H1 (cell line): ENCODE results near the gene SLC1A5. TPM values are rescaled to one million over a fixed set of nuclear protein-coding genes. Genes with fewer than 3 reads are reported as not detected.

Experiments
- CTCF ChIA-PET: fragments of 300-600 bp; sonication (Branson Sonifier 250); formaldehyde crosslinking; loops from one replicate; lab custom pipeline; 2021; ENCODE audit not compliant: partially characterized antibody; lab: Charles Lee
- POLR2A ChIA-PET: fragments of 300-600 bp; sonication (Branson Sonifier 250); formaldehyde crosslinking; loops from one replicate; lab custom pipeline; 2021; ENCODE audit warnings: inconsistent platforms; ENCODE audit not compliant: partially characterized antibody; lab: Charles Lee
- DNase-seq, 2 experiments: peaks; one replicate each; pipeline versions ENCODE4 v3.0.0 to v3.0.0-alpha.2; 2010 to 2022; ENCODE audit warnings: low spot score in 2 of 2, low read depth in 1 of 2, mixed read lengths in 1 of 2
- FAIRE-seq: peaks from 2 replicates; lab custom pipeline; 2011; peaks lifted over from hg19 to GRCh38; lab: Jason Lieb, UNC
- H2AFZ ChIP-seq: 2 replicates; pipeline ENCODE4 v1.8.1; 2012; ENCODE audit warnings: low read length, inconsistent platforms
- H2AK5ac ChIP-seq: 2 replicates; pipeline ENCODE4 v1.6.1; 2013; ENCODE audit warnings: low read depth, low read length
- H2BK120ac ChIP-seq: replicated peaks from 2 replicates; pipeline ENCODE3; 2013; ENCODE audit warnings: low read depth, low read length, inconsistent platforms
- H2BK12ac ChIP-seq: 2 replicates; pipeline ENCODE4 v1.6.1; 2013; ENCODE audit warnings: low read depth, low read length
- H2BK15ac ChIP-seq: 2 replicates; pipeline ENCODE4 v1.6.1; 2013; ENCODE audit warnings: low read length
- H2BK20ac ChIP-seq: 2 replicates; pipeline ENCODE4 v1.6.1; 2013; ENCODE audit warnings: low read length
- H2BK5ac ChIP-seq: 2 replicates; pipeline ENCODE4 v1.6.1; 2013; ENCODE audit warnings: low read depth, low read length
- H3K14ac ChIP-seq: 2 replicates; pipeline ENCODE4 v1.6.1; 2013; ENCODE audit warnings: inconsistent platforms; ENCODE audit not compliant: insufficient read length
- H3K18ac ChIP-seq: 2 replicates; pipeline ENCODE4 v1.6.1; 2013; ENCODE audit warnings: low read length; ENCODE audit errors: extremely low read depth
- H3K23ac ChIP-seq: 2 replicates; pipeline ENCODE4 v1.6.1; 2013; ENCODE audit warnings: inconsistent platforms; ENCODE audit not compliant: insufficient read length
- H3K23me2 ChIP-seq: 2 replicates; pipeline ENCODE4 v1.6.1; 2013; ENCODE audit warnings: low read depth, low read length
- H3K27ac ChIP-seq: 2 replicates; pipeline ENCODE4 v1.6.1; 2011; ENCODE audit warnings: low read depth, low read length, inconsistent platforms
- H3K27me3 ChIP-seq, 4 experiments: replicated peaks in 1 of 4; 1 replicate in 1 of 4; 2 replicates in 3 of 4; pipeline versions ENCODE4 v1.6.1 to v1.8.1; 2011 to 2013; ENCODE audit warnings: low read length in 3 of 4, mild to moderate bottlenecking in 3 of 4, inconsistent platforms in 2 of 4, mixed read lengths in 2 of 4, moderate library complexity in 1 of 4; ENCODE audit not compliant: control insufficient read depth in 3 of 4, insufficient read depth in 3 of 4; ENCODE audit errors: extremely low read depth in 1 of 4
- H3K36me3 ChIP-seq, 4 experiments: 2 replicates each; pipeline versions ENCODE4 v1.6.1 to v1.8.1; 2011 to 2013; ENCODE audit warnings: mild to moderate bottlenecking in 4 of 4, low read length in 3 of 4, moderate library complexity in 2 of 4, control low read depth in 1 of 4, inconsistent platforms in 1 of 4; ENCODE audit not compliant: insufficient read depth in 4 of 4, control insufficient read depth in 2 of 4
- H3K4ac ChIP-seq: replicated peaks from 2 replicates; pipeline ENCODE3; 2013; ENCODE audit warnings: low read length, low read depth, mixed read lengths, inconsistent platforms; ENCODE audit not compliant: insufficient read length
- H3K4me1 ChIP-seq, 4 experiments: replicated peaks in 1 of 4; 1 replicate in 1 of 4; 2 replicates in 3 of 4; pipeline versions ENCODE4 v1.6.1 to v1.8.1; 2011 to 2013; ENCODE audit warnings: low read length in 3 of 4, inconsistent platforms in 2 of 4, mixed read lengths in 1 of 4; ENCODE audit not compliant: insufficient read depth in 4 of 4, control insufficient read depth in 3 of 4
- H3K4me2 ChIP-seq, 2 experiments: 2 replicates each; pipeline versions ENCODE4 v1.6.1 to v1.8.1; 2011 to 2013; ENCODE audit warnings: low read depth in 2 of 2, low read length in 2 of 2, control low read depth in 1 of 2, inconsistent platforms in 1 of 2, mild to moderate bottlenecking in 1 of 2; ENCODE audit not compliant: insufficient read depth in 1 of 2
- H3K4me3 ChIP-seq, 4 experiments: fragments of 200-600, 300-600 bp in 1 of 4; sonication (generic), shearing (Covaris generic), sonication (Bioruptor Twin) in 1 of 4; 2 replicates each; pipeline versions ENCODE4 v1.5.1 to v1.8.1; 2011 to 2016; ENCODE audit warnings: low read length in 4 of 4, low read depth in 3 of 4, control low read depth in 2 of 4, inconsistent platforms in 2 of 4, mild to moderate bottlenecking in 2 of 4, mixed read lengths in 1 of 4, moderate library complexity in 1 of 4; ENCODE audit not compliant: insufficient read depth in 2 of 4; ENCODE audit errors: extremely low read depth in 1 of 4
- H3K56ac ChIP-seq: replicated peaks from 2 replicates; pipeline ENCODE3; 2013; ENCODE audit warnings: low read depth, mild to moderate bottlenecking, mixed read lengths, low read length, inconsistent platforms; ENCODE audit not compliant: insufficient read length
- H3K79me1 ChIP-seq: 2 replicates; pipeline ENCODE4 v1.6.1; 2013; ENCODE audit warnings: low read depth, low read length, control low read depth
- H3K79me2 ChIP-seq, 2 experiments: 2 replicates each; pipeline versions ENCODE4 v1.6.1 to v1.8.1; 2012 to 2013; ENCODE audit warnings: low read length in 2 of 2, mild to moderate bottlenecking in 2 of 2, inconsistent platforms in 1 of 2; ENCODE audit not compliant: insufficient read depth in 2 of 2, control insufficient read depth in 1 of 2
- H3K9ac ChIP-seq, 4 experiments: replicated peaks in 1 of 4; 1 replicate in 1 of 4; 2 replicates in 3 of 4; pipeline versions ENCODE4 v1.6.1 to v1.8.1; 2011 to 2013; ENCODE audit warnings: low read depth in 3 of 4, low read length in 3 of 4, control low read depth in 2 of 4, mild to moderate bottlenecking in 2 of 4, moderate library complexity in 2 of 4, inconsistent platforms in 1 of 4; ENCODE audit errors: extremely low read depth in 1 of 4
- H3K9me3 ChIP-seq, 2 experiments: 2 replicates each; pipeline versions ENCODE4 v1.6.1 to v1.8.1; 2012 to 2013; ENCODE audit warnings: mild to moderate bottlenecking in 2 of 2, moderate library complexity in 2 of 2, control low read depth in 1 of 2, inconsistent platforms in 1 of 2, low read depth in 1 of 2, low read length in 1 of 2, mixed read lengths in 1 of 2; ENCODE audit not compliant: insufficient read depth in 2 of 2
- H4K20me1 ChIP-seq, 2 experiments: replicated peaks in 1 of 2; 2 replicates each; pipeline versions ENCODE3 to v1.8.1; 2011 to 2013; ENCODE audit warnings: inconsistent platforms in 2 of 2, low read length in 2 of 2, mild to moderate bottlenecking in 1 of 2; ENCODE audit not compliant: insufficient read depth in 2 of 2, control insufficient read depth in 1 of 2
- H4K5ac ChIP-seq: 2 replicates; pipeline ENCODE4 v1.6.1; 2013; ENCODE audit warnings: low read length, low read depth, mixed read lengths, inconsistent platforms; ENCODE audit not compliant: insufficient read length
- H4K8ac ChIP-seq: 2 replicates; pipeline ENCODE4 v1.8.0; 2013; ENCODE audit warnings: mild to moderate bottlenecking, moderate library complexity, low read length, inconsistent platforms; ENCODE audit not compliant: insufficient read depth; ENCODE audit errors: extremely low read depth
- H4K91ac ChIP-seq: replicated peaks from 2 replicates; pipeline ENCODE3; 2013; ENCODE audit warnings: low read length, mixed read lengths, inconsistent platforms; ENCODE audit not compliant: insufficient read length
- BACH1 ChIP-seq: IDR thresholded peaks from 2 replicates; pipeline ENCODE4 v1.6.1; 2012; ENCODE audit warnings: low read length, improper control_type of control experiment
- EP300 ChIP-seq, 2 experiments: IDR thresholded peaks; 1 replicate in 1 of 2; 2 replicates in 1 of 2; pipeline ENCODE4 v1.6.1; 2011 to 2012; ENCODE audit warnings: low read depth in 2 of 2, low read length in 2 of 2, mild to moderate bottlenecking in 2 of 2, borderline replicate concordance in 1 of 2, inconsistent platforms in 1 of 2, moderate library complexity in 1 of 2
- EZH2 ChIP-seq: fragments of 200-600 bp; sonication (generic); IDR thresholded peaks from 2 replicates; pipeline ENCODE4 v1.7.1; 2012; ENCODE audit warnings: low read depth, mild to moderate bottlenecking, moderate library complexity, low read length, inconsistent platforms; ENCODE audit not compliant: severe bottlenecking
- SIN3A ChIP-seq, 2 experiments: IDR thresholded peaks in 1 of 2; conservative IDR thresholded peaks in 1 of 2; 2 replicates each; pipeline ENCODE4 v1.6.1; 2011 to 2012; ENCODE audit warnings: low read length in 2 of 2, improper control_type of control experiment in 1 of 2, low read depth in 1 of 2, mild to moderate bottlenecking in 1 of 2
- WGBS, 2 experiments: shearing (Covaris generic) in 1 of 2; methylation state at CpG; one replicate each; pipeline versions ENCODE4 v1.1.6 to v1.1.7; 2013 to 2015; ENCODE audit warnings: low lambda C conversion rate in 2 of 2, mixed read lengths in 2 of 2, inconsistent platforms in 1 of 2, low coverage in 1 of 2, missing lambda C conversion rate in 1 of 2; ENCODE audit not compliant: insufficient replicate concordance in 2 of 2, insufficient coverage in 1 of 2, insufficient read length in 1 of 2; ENCODE audit errors: extremely low coverage in 1 of 2, missing lambda C conversion rate in 1 of 2; 5-methylcytosine and 5-hydroxymethylcytosine counted together
- polyA plus RNA-seq, 7 experiments: library from polyadenylated mRNA; depleted of rRNA in 3 of 7; stranded (reverse) in 5 of 7; unstranded in 2 of 7; fragments of >200 nt in 5 of 7; fragments of 200-250 nt in 2 of 7; gene quantifications; 1 replicate in 5 of 7; 2 replicates in 1 of 7; 4 replicates in 1 of 7; pipeline versions ENCODE4 v1.2.1 to v1.2.3, GENCODE V29; 2011 to 2013; ENCODE audit warnings: missing spikeins in 2 of 7, mixed read lengths in 2 of 7
- total RNA-seq: library from RNA; stranded (reverse); fragmentation: NEBNext Ultra II Directional; extraction: Animal tissue kit (Norgen Biotek cat#: 25700); gene quantifications from 2 replicates; pipeline ENCODE4 v1.2.1, GENCODE V29; 2021
- TF ChIP-seq, protein P1 (sequence below): IDR thresholded peaks from 2 replicates; pipeline ENCODE4 v1.6.1; 2011; ENCODE audit warnings: low read depth, mild to moderate bottlenecking, low read length; ENCODE audit not compliant: insufficient read depth
- TF ChIP-seq, protein P2 (sequence below): IDR thresholded peaks from 2 replicates; pipeline ENCODE4 v1.6.1; 2011; ENCODE audit warnings: low read length, improper control_type of control experiment

SLC1A5 gene
- total and polyA plus RNA-seq, 2 of the 8 experiments (the other 6 are each of a cell fraction or from before 2014, with no cell fraction given): 291 to 351 TPM

GRCh38 chr19:46825731-46826055 is 37.3 kb upstream of the SLC1A5 start:
- WGBS, 2 experiments: 97% methylated on average over 5 of the region's 5 CpGs; no CpG with 5 or more reads in 1 of the 2 experiments
- CTCF ChIA-PET: interaction anchor here (0.6 to 1.5 kb wide), 3 partner anchors 15 to 59 kb away, joined by 3 to 7 read pairs (median 5); no protein-coding TSS in a partner anchor

More at GRCh38 chr19:46825731-46826055, 37.3 kb upstream of the SLC1A5 start:
- Histone ChIP-seq H3K4ac (no peak overlapping the region), H4K5ac (no peak overlapping the region), H3K27ac (no peak overlapping the region), H3K36me3 (no peaks in the 10 kb centered on the region), H2BK120ac (no peak overlapping the region), H2BK5ac (no peak overlapping the region), H3K4me3 (no peak overlapping the region), H3K56ac (no peak overlapping the region), H3K4me2 (no peak overlapping the region), H4K20me1 (no peaks in the 10 kb centered on the region), H3K79me1 (no peaks in the 10 kb centered on the region), H3K4me1 (peaks cover 0 to 2% (median 0%) of the 10 kb centered on the region in 4 experiments; a peak in 1 of 7 replicates), H2BK12ac (no peak overlapping the region), H2AK5ac (no peak overlapping the region), H2AFZ (no peak overlapping the region), H2BK20ac (no peak overlapping the region), H4K91ac (no peak overlapping the region), H3K23ac (no peak overlapping the region), H3K9me3 (no peaks in the 10 kb centered on the region), H2BK15ac (no peak overlapping the region), H3K14ac (no peak overlapping the region), H3K9ac (no peak overlapping the region), H3K18ac (no peak overlapping the region), H3K23me2 (peaks cover 1% of the 10 kb centered on the region; the same call in 1 of the 2 replicates), H3K27me3 (no peaks in the 10 kb centered on the region), H4K8ac (no peak overlapping the region), H3K79me2 (no peaks in the 10 kb centered on the region)
- TF ChIP-seq EZH2 (no peak), SIN3A (conservative IDR thresholded peaks at IDR 0.05 in 1 of 2, IDR thresholded peaks at IDR 0.05 in 1 of 2; ENCODE audit: low read depth in 1 of 2, low read length in 2 of 2) (no peak), BACH1 (no peak), EP300 (IDR thresholded peaks at IDR 0.05; ENCODE audit: borderline replicate concordance in 1 of 2, low read depth in 2 of 2, low read length in 2 of 2) (no peak)
- TF ChIP-seq, protein P1, sequence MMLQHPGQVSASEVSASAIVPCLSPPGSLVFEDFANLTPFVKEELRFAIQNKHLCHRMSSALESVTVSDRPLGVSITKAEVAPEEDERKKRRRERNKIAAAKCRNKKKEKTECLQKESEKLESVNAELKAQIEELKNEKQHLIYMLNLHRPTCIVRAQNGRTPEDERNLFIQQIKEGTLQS: no peak
- TF ChIP-seq, protein P2, sequence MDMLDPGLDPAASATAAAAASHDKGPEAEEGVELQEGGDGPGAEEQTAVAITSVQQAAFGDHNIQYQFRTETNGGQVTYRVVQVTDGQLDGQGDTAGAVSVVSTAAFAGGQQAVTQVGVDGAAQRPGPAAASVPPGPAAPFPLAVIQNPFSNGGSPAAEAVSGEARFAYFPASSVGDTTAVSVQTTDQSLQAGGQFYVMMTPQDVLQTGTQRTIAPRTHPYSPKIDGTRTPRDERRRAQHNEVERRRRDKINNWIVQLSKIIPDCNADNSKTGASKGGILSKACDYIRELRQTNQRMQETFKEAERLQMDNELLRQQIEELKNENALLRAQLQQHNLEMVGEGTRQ: no peak
- POLR2A ChIA-PET: interaction anchor here (1.4 to 8.3 kb wide), 5 partner anchors 15 to 53 kb away, joined by 3 to 68 read pairs (median 6); partner anchors contain the start of gene SLC1A5
- FAIRE-seq: no peak
- DNase-seq: no peak
